BE2C (cell line): ENCODE results near the gene CORO2A.
"Not testable (repeated sequence)": the region's sequence is repeated elsewhere in the genome, so short reads cannot be mapped to it uniquely, and the experiment has no call there.

Experiments
- DNase-seq: peaks from one replicate; pipeline ENCODE4 v3.0.0-alpha.2; 2020
- H3K27me3 ChIP-seq: fragments of 250-450 bp; sonication (Bioruptor Pico); 2 replicates; pipeline ENCODE4 v1.5.1; 2020; ENCODE audit warnings: mild to moderate bottlenecking
- H3K36me3 ChIP-seq: fragments of 250-450 bp; sonication (Bioruptor Pico); 2 replicates; pipeline ENCODE4 v1.5.1; 2020; ENCODE audit warnings: mild to moderate bottlenecking
- H3K4me1 ChIP-seq: fragments of 250-450 bp; sonication (Bioruptor Pico); 2 replicates; pipeline ENCODE4 v1.5.1; 2020
- H3K4me3 ChIP-seq: 2 replicates; pipeline ENCODE4 v1.5.1; 2011; ENCODE audit warnings: low read depth, low read length
- H3K9me3 ChIP-seq: fragments of 250-450 bp; sonication (Bioruptor Pico); 2 replicates; pipeline ENCODE4 v1.5.1; 2020
- CTCF ChIP-seq: IDR thresholded peaks from 2 replicates; pipeline ENCODE4 v1.5.1; 2012; ENCODE audit warnings: mild to moderate bottlenecking, low read depth, low read length

The CORO2A gene

GRCh38 chr9:98081477-98082219 is 110.8 kb downstream of the CORO2A start:
- H3K9me3 ChIP-seq: no peaks in the 10 kb centered on the region
- no peak overlapping the region for H3K4me3 ChIP-seq
- no peak for DNase-seq
- no peaks in the 10 kb centered on the region for H3K4me1 ChIP-seq
- peaks cover 51% of the 10 kb centered on the region for H3K36me3 ChIP-seq
- H3K27me3 ChIP-seq: no peaks in the 10 kb centered on the region
- no peak for TF ChIP-seq CTCF

DNA sequence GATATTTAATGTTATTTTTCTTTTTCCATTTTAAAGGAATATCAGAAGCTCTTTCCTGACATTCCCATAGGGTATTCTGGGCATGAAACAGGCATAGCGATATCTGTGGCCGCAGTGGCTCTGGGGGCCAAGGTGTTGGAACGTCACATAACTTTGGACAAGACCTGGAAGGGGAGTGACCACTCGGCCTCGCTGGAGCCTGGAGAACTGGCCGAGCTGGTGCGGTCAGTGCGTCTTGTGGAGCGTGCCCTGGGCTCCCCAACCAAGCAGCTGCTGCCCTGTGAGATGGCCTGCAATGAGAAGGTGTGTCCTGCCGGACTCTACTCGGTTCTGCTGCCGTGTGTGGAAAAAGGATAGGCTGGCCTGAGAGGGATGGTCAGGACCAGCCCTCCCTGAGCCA is 111.7 kb downstream of the CORO2A start:
- Histone ChIP-seq H3K4me1 (no peaks in the 10 kb centered on the region), H3K4me3 (no peak overlapping the region), H3K36me3 (peaks cover 50% of the 10 kb centered on the region), H3K9me3 (no peaks in the 10 kb centered on the region), H3K27me3 (no peaks in the 10 kb centered on the region)
- DNase-seq: no peak
- no peak for TF ChIP-seq CTCF

DNA sequence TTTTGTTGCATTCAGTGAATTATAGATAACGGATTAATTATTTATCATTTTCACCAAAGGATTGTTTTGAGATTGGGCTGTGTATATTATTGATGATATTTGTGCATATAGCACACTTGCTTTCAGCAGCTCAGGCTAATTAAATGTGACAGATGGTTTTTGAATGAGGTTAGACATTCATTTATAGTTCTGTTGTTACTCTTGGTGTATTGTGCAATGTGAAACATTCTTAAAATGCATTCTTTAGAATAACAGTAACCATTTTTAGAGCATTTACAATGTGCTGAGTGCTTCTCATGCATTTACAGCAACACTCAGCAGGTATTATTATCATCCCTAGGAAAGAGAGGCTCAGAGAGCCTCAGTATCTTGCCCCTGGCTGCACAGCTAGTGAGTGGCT is 112.1 kb downstream of the CORO2A start:
- no peaks in the 10 kb centered on the region for H3K9me3 ChIP-seq
- H3K4me1 ChIP-seq: no peaks in the 10 kb centered on the region
- H3K36me3 ChIP-seq: peaks cover 45% of the 10 kb centered on the region
- no peak for TF ChIP-seq CTCF
- DNase-seq: no peak
- H3K4me3 ChIP-seq: no peak overlapping the region
- no peaks in the 10 kb centered on the region for H3K27me3 ChIP-seq

DNA sequence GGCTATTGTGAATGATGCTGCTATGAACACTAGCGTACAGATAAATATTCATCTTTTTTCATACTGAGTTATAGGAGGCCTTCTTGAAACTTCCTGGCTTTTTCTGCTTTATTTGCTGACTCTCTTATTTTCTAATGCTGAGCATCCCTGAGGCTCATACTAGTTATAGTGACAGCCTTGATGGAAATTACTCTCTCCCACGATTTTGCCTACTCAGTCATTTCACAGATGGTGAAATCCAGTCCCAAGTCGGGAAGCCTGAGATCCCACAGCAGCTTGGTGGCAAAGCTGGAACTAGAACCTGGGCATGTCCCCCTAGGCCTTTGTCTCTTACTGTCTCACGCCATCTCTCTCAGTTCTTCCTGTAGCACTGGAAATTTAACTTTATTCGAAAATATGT is 113.5 kb downstream of the CORO2A start:
- no peaks in the 10 kb centered on the region for H3K4me1 ChIP-seq
- no peaks in the 10 kb centered on the region for H3K27me3 ChIP-seq
- H3K36me3 ChIP-seq: peaks cover 33% of the 10 kb centered on the region
- TF ChIP-seq CTCF: no peak
- no peak overlapping the region for H3K4me3 ChIP-seq
- no peaks in the 10 kb centered on the region for H3K9me3 ChIP-seq
- no peak for DNase-seq

DNA sequence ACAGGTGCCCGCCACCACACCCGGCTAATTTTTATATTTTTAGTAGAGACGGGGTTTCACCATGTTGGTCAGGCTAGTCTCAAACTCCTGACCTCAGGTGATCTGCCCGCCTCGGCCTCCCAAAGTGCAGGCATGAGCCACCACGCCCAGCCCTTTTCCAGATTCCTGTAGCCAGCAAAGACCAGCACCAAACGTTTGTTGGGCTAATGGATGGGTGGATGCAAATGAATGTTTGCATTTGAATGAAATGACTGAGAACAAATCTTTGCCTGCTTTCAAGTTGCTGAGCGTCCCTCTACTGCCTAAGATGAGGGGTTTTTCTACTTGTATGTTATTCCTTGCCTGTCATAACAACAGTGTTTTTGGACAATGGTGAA is 115.9 kb downstream of the CORO2A start:
- DNase-seq, H3K4me1 ChIP-seq, H3K27me3 ChIP-seq, H3K9me3 ChIP-seq, H3K36me3 ChIP-seq, H3K4me3 ChIP-seq: not testable (repeated sequence)

GRCh38 chr9:98075332-98075805 is 117.1 kb downstream of the CORO2A start:
- no peaks in the 10 kb centered on the region; the same call in none of the 2 replicates for H3K36me3 ChIP-seq
- TF ChIP-seq CTCF: no peak
- H3K4me3 ChIP-seq: no peak overlapping the region
- DNase-seq: no peak
- H3K4me1 ChIP-seq: no peaks in the 10 kb centered on the region
- no peaks in the 10 kb centered on the region for H3K9me3 ChIP-seq
- no peaks in the 10 kb centered on the region for H3K27me3 ChIP-seq
